ENCODE data around the gene ZBED1.

DNA sequence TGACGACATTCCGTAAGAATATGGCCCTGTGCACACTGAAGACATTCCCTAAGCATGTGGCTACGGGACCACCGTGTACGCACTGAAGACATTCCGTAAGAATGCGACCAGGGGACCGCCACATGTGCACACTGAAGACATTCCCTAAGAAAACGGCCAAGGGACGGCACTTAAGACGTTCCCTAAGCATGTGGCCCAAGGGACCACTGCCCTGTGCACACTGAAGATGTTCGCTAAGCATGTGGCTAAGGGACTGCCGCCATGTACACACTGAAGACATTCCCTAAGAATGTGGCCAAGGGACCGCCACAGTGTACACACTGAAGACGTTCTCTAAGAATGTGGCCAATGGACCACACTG is 21.4 kb downstream of the ZBED1 start:
- TF ChIP-seq EP300 (IDR thresholded peaks at IDR 0.05) (no peak), POLR2A (IDR thresholded peaks at IDR 0.05) (no peak), POLR2AphosphoS5 (IDR thresholded peaks at IDR 0.05) (no peak)
- TF ChIP-seq, protein P1, sequence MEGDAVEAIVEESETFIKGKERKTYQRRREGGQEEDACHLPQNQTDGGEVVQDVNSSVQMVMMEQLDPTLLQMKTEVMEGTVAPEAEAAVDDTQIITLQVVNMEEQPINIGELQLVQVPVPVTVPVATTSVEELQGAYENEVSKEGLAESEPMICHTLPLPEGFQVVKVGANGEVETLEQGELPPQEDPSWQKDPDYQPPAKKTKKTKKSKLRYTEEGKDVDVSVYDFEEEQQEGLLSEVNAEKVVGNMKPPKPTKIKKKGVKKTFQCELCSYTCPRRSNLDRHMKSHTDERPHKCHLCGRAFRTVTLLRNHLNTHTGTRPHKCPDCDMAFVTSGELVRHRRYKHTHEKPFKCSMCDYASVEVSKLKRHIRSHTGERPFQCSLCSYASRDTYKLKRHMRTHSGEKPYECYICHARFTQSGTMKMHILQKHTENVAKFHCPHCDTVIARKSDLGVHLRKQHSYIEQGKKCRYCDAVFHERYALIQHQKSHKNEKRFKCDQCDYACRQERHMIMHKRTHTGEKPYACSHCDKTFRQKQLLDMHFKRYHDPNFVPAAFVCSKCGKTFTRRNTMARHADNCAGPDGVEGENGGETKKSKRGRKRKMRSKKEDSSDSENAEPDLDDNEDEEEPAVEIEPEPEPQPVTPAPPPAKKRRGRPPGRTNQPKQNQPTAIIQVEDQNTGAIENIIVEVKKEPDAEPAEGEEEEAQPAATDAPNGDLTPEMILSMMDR (IDR thresholded peaks at IDR 0.05), result no peak
